ENCODE results near the gene SEMA5A.

SEMA5A gene

DNA sequence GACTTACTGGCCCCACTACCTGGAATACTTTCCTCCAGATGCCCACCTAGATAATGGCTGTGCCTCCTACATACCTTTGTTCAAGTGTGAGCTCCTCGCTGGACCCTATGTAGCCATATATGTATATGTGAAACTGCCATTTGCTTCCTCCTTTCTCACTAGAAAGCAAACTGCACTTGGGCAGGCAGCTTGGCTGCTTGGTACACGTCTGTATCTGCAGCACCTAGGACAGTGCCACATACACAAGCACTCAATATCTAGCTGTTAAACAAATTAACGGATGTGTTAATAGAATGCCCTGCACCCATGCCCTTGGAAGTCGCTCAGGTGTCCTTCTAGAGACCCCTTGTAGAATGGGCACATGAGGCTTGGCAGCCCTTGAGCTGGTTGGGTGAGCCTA is 301.5 kb downstream of the SEMA5A start:
- TF ChIP-seq, protein P1, sequence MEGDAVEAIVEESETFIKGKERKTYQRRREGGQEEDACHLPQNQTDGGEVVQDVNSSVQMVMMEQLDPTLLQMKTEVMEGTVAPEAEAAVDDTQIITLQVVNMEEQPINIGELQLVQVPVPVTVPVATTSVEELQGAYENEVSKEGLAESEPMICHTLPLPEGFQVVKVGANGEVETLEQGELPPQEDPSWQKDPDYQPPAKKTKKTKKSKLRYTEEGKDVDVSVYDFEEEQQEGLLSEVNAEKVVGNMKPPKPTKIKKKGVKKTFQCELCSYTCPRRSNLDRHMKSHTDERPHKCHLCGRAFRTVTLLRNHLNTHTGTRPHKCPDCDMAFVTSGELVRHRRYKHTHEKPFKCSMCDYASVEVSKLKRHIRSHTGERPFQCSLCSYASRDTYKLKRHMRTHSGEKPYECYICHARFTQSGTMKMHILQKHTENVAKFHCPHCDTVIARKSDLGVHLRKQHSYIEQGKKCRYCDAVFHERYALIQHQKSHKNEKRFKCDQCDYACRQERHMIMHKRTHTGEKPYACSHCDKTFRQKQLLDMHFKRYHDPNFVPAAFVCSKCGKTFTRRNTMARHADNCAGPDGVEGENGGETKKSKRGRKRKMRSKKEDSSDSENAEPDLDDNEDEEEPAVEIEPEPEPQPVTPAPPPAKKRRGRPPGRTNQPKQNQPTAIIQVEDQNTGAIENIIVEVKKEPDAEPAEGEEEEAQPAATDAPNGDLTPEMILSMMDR (IDR thresholded peaks at IDR 0.05; ENCODE audit: low read depth, low read length), result no peak
- Histone ChIP-seq H3K4me1 (no peaks in the 10 kb centered on the region), H3K36me3 (no peaks in the 10 kb centered on the region), H3K27me3 (no peaks in the 10 kb centered on the region), H3K9me3 (no peaks in the 10 kb centered on the region; the same call in 1 of the 2 replicates), H3K4me3 (ENCODE audit: low read depth, low read length) (no peak overlapping the region)
- no peak for DNase-seq

DNA sequence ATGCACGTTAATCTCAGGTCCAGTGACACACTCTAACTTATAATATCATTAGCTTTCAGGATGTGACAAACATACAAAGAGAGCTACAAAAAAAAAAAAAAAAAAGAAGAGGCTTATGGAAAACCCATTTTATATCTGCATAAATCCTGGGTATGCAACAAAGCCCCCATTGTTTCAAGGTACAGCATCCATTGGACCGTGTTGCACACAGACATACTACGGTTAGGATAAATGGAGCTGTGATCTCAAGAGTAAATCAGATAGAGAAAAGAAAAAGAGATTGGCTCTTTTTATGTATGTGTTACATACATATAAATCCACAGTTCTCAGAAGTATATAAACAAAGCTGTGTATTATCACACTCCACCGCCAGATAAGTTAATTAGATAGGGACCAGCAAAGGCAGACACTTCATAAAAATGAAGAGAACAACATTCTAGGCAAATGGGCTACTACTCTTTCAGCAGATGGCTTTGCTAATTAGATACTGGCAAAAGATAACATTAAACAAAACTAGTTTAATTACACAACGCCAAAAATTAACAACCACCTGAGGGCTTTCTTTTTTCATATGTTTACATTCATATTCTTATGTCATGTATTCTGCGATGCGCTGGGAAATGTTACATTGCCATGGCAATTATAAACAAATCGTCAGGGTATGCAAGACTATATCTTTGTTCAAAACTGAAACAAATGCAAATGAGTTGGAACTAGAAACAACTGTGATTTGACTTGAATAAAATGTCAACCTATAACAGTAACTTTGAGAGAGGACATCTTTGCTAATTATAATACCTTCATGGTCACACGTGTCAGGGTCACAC is 304.2 kb downstream of the SEMA5A start:
- Histone ChIP-seq H3K4me1 (no peaks in the 10 kb centered on the region), H3K27me3 (no peaks in the 10 kb centered on the region), H3K36me3 (no peaks in the 10 kb centered on the region), H3K9me3 (no peaks in the 10 kb centered on the region; the same call in 1 of the 2 replicates), H3K4me3 (ENCODE audit: low read depth, low read length) (no peak overlapping the region)
- DNase-seq, result no peak
- TF ChIP-seq, protein P1 (IDR thresholded peaks at IDR 0.05; ENCODE audit: low read depth, low read length), result no peak

DNA sequence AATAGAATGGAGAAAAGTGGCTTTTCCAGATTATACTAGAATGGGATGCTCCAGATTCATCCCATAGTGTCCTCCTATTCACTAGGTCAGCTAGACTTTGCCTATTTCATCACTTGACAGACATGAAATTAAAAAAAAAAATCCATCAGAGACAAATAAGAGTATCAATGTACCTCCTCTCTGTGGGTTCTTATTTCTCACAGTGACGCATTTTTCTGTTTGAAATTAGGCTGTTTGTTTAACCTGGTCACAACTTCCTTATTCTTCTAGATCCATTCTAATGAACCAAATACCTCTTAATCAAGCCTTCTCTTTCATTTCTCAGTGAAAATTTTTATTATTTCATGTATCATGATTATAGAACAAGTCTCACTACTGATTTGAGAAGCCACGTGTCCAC is 305.4 kb downstream of the SEMA5A start:
- DNase-seq, result no peak
- Histone ChIP-seq H3K36me3 (no peaks in the 10 kb centered on the region), H3K4me1 (no peaks in the 10 kb centered on the region), H3K4me3 (ENCODE audit: low read depth, low read length) (no peak overlapping the region), H3K9me3 (no peaks in the 10 kb centered on the region; the same call in 1 of the 2 replicates), H3K27me3 (no peaks in the 10 kb centered on the region)
- TF ChIP-seq, protein P1 (IDR thresholded peaks at IDR 0.05; ENCODE audit: low read depth, low read length), result no peak

DNA sequence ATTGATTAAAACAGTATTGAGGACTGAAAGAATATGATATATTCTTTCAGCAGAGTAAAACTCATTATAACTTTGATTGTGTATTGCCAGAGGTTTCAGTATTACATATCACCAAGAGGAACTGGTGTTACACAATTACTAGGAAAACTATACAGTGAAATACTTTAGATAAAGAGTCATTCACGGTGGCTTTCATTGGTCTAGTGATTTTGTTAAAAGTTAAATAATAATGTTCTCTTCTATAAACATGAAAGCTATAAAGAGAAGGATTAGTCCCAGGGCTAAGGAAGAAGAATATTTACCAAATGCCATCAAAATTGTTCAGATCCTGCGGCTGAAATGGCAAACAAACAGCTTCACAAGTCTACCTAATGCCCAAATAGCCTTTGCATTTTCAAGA is 306.2 kb downstream of the SEMA5A start:
- no peaks in the 10 kb centered on the region for H3K4me1 ChIP-seq
- no peak overlapping the region for H3K4me3 ChIP-seq (ENCODE audit: low read depth, low read length)
- H3K9me3 ChIP-seq, result no peaks in the 10 kb centered on the region; the same call in 1 of the 2 replicates
- H3K27me3 ChIP-seq, result no peaks in the 10 kb centered on the region
- DNase-seq, result no peak
- TF ChIP-seq, protein P1 (IDR thresholded peaks at IDR 0.05; ENCODE audit: low read depth, low read length), result no peak
- H3K36me3 ChIP-seq, result no peaks in the 10 kb centered on the region

DNA sequence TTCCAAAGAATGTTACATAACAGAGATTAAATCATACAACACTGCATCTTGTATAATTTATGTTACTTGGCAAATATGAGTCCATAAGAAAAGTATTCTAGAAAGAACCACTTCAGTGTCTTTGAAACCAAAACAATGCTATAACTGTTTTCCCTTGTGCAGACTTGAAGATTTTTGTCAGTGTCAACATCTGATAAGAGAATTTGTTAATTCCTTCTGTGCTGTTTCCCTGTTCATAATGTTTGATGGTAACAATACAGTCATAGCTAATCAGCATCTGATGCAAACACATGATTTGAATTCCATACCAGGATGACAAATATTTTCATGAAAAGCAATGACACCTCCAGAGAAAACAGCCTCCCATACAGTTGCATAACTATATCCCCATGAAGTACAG is 306.8 kb downstream of the SEMA5A start:
- H3K4me3 ChIP-seq (ENCODE audit: low read depth, low read length), result no peak overlapping the region
- no peaks in the 10 kb centered on the region for H3K27me3 ChIP-seq
- H3K36me3 ChIP-seq, result no peaks in the 10 kb centered on the region
- TF ChIP-seq, protein P1 (IDR thresholded peaks at IDR 0.05; ENCODE audit: low read depth, low read length), result no peak
- DNase-seq, result no peak
- no peaks in the 10 kb centered on the region for H3K9me3 ChIP-seq
- no peaks in the 10 kb centered on the region for H3K4me1 ChIP-seq

DNA sequence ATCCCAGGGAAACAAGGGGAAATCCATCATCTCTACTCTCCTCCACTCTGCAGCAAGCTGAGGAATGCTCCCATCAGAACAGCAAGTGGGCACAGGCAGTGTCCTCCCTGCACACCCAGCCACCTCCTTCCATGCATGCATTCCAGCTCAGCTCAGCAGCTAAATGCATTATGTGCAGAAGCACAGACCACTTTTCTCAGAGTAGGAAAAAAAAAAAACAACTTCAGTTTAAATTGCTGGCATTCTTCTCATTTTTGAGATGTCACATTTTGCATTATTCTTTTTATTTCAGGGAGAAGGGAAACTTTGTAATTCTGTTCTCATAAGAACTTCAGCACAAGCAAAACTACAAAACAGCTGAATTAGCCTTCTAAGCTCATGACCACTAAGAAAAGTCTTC is 312.2 kb downstream of the SEMA5A start:
- Histone ChIP-seq H3K9me3 (no peaks in the 10 kb centered on the region), H3K36me3 (no peaks in the 10 kb centered on the region), H3K27me3 (no peaks in the 10 kb centered on the region), H3K4me1 (no peaks in the 10 kb centered on the region), H3K4me3 (ENCODE audit: low read depth, low read length) (no peak overlapping the region)
- no peak for DNase-seq
- TF ChIP-seq, protein P1 (IDR thresholded peaks at IDR 0.05; ENCODE audit: low read depth, low read length), result no peak
